Naive thymus-derived CD4-positive, alpha-beta T cell (primary cell): Measurements from ENCODE around the gene JAK1. TPM values are rescaled to one million over a fixed set of nuclear protein-coding genes. Genes with fewer than 3 reads are reported as not detected.

Source experiments
- ATAC-seq: fragments of 150-1000 bp; cut with Tn5 transposase; 2 replicates; pipeline ENCODE4 v1.10.0; 2021; ENCODE audit warnings: mild to moderate bottlenecking, moderate library complexity
- CTCF ChIA-PET: fragments of 350-600 bp; sonication (Branson Sonifier 250); formaldehyde crosslinking; loops from one replicate; lab custom pipeline; 2021; ENCODE audit warnings: antibody characterized with exemption; lab: Charles Lee
- POLR2A ChIA-PET: fragments of 350-600 bp; sonication (Branson Sonifier 250); formaldehyde crosslinking; loops from one replicate; lab custom pipeline; 2021; ENCODE audit warnings: antibody characterized with exemption, inconsistent platforms; lab: Charles Lee
- DNase-seq, 9 donors: peaks; one replicate each; pipeline versions ENCODE4 v3.0.0 to v3.0.0-alpha.2; 2020 to 2022; ENCODE audit warnings: mixed read lengths in 1 of 9
- H3K27ac ChIP-seq: one replicate; pipeline ENCODE4 v1.7.0; 2013; ENCODE audit warnings: mild to moderate bottlenecking, low read depth, low read length, moderate library complexity
- H3K27me3 ChIP-seq, 2 donors: one replicate each; pipeline ENCODE4 v1.7.0; 2013; ENCODE audit warnings: low read length in 2 of 2, mild to moderate bottlenecking in 2 of 2, moderate library complexity in 2 of 2; ENCODE audit not compliant: control insufficient read depth in 2 of 2, insufficient read depth in 2 of 2
- H3K36me3 ChIP-seq, 3 experiments: 1 replicate in 2 of 3; 2 replicates in 1 of 3; pipeline ENCODE4 v1.7.0; 2013; ENCODE audit warnings: low read length in 3 of 3, mild to moderate bottlenecking in 3 of 3, moderate library complexity in 1 of 3; ENCODE audit not compliant: insufficient read depth in 3 of 3, control insufficient read depth in 2 of 3
- H3K4me1 ChIP-seq, 2 donors: one replicate each; pipeline ENCODE4 v1.7.0; 2013; ENCODE audit warnings: low read length in 2 of 2, mild to moderate bottlenecking in 2 of 2, moderate library complexity in 1 of 2; ENCODE audit not compliant: control insufficient read depth in 2 of 2, insufficient read depth in 2 of 2
- H3K4me3 ChIP-seq: 2 replicates; pipeline ENCODE4 v1.7.0; 2013; ENCODE audit warnings: mild to moderate bottlenecking, low read length
- H3K9me3 ChIP-seq, 3 experiments: 1 replicate in 2 of 3; 2 replicates in 1 of 3; pipeline ENCODE4 v1.7.0; 2013; ENCODE audit warnings: low read length in 3 of 3; ENCODE audit not compliant: control insufficient read depth in 2 of 3
- H3K27ac Mint-ChIP-seq, 9 donors: one replicate each; pipeline ENCODE4 v1.8.0; 2020 to 2022; ENCODE audit warnings: mixed read lengths in 9 of 9, mild to moderate bottlenecking in 8 of 9, moderate library complexity in 5 of 9, inconsistent platforms in 2 of 9
- H3K27me3 Mint-ChIP-seq, 5 donors: one replicate each; pipeline ENCODE4 v1.8.0; 2021 to 2022; ENCODE audit warnings: mixed read lengths in 5 of 5, mild to moderate bottlenecking in 1 of 5
- H3K36me3 Mint-ChIP-seq, 5 donors: one replicate each; pipeline ENCODE4 v1.8.0; 2020 to 2022; ENCODE audit warnings: mixed read lengths in 5 of 5, mild to moderate bottlenecking in 3 of 5, inconsistent platforms in 1 of 5
- H3K4me1 Mint-ChIP-seq, 7 donors: one replicate each; pipeline ENCODE4 v1.8.0; 2020 to 2022; ENCODE audit warnings: mixed read lengths in 7 of 7, mild to moderate bottlenecking in 3 of 7, inconsistent platforms in 1 of 7
- H3K4me3 Mint-ChIP-seq, 10 donors: one replicate each; pipeline ENCODE4 v1.8.0; 2020 to 2022; ENCODE audit warnings: mild to moderate bottlenecking in 10 of 10, mixed read lengths in 10 of 10, moderate library complexity in 6 of 10, inconsistent platforms in 2 of 10
- H3K9me3 Mint-ChIP-seq, 11 donors: one replicate each; pipeline ENCODE4 v1.8.0; 2020 to 2022; ENCODE audit warnings: mixed read lengths in 11 of 11, mild to moderate bottlenecking in 4 of 11, inconsistent platforms in 1 of 11, moderate library complexity in 1 of 11
- intact Hi-C, 2 donors: fragments of 100-400 bp; cut with micrococcal nuclease; formaldehyde crosslinking; loops; one replicate each; pipeline ENCODE4 v1.15.1; 2023
- polyA plus RNA-seq, 2 donors: library from polyadenylated mRNA; unstranded; fragments of 300-500 nt; fragmentation: Illumina TruSeq; gene quantifications; one replicate each; pipeline ENCODE4 v1.2.3, GENCODE V29; 2021
- total RNA-seq, 6 experiments: library from RNA in 5 of 6; stranded (reverse) in 5 of 6; gene quantifications; 1 replicate in 5 of 6; 2 replicates in 1 of 6; pipeline ENCODE4 v1.2.3 and lab custom pipeline; 2021 to 2026

The JAK1 gene
- total and polyA plus RNA-seq, 7 experiments from 2014 or later = 197 to 365 (median 265) TPM

GRCh38 chr1:64871256-64871655 is 95.1 kb downstream of the JAK1 start:
- H3K4me1 ChIP-seq = peaks cover 20 to 21% of the 10 kb centered on the region in 2 donors
- no peaks in the 10 kb centered on the region for H3K27me3 ChIP-seq
- Mint-ChIP-seq H3K4me1 (peaks cover 18 to 60% (median 39%) of the 10 kb centered on the region in 7 donors), H3K9me3 (no peaks in the 10 kb centered on the region), H3K27me3 (no peaks in the 10 kb centered on the region), H3K36me3 (peaks cover 43 to 70% (median 49%) of the 10 kb centered on the region in 5 donors), H3K27ac (peak overlapping the region in 6 of 9 donors; percentile 2 to 81 (median 52)), H3K4me3 (no peak overlapping the region)
- ChIA-PET POLR2A (interaction anchor here (1.0 kb wide), 1 partner anchor 8 kb away, joined by 3 read pairs; no protein-coding TSS in a partner anchor), CTCF (interaction anchor here (1.1 kb wide), 1 partner anchor 204 kb away, joined by 3 read pairs; no protein-coding TSS in a partner anchor)
- no peaks in the 10 kb centered on the region for H3K9me3 ChIP-seq
- H3K36me3 ChIP-seq = peaks cover 4 to 91% (median 31%) of the 10 kb centered on the region in 3 experiments
- intact Hi-C loops = no loop called here
- ATAC-seq (no peak), DNase-seq (no peak)
- H3K27ac ChIP-seq = no peak overlapping the region
- no peak overlapping the region for H3K4me3 ChIP-seq

GRCh38 chr1:64867266-64867665 is 99.1 kb downstream of the JAK1 start:
- Histone ChIP-seq H3K27me3 (no peaks in the 10 kb centered on the region), H3K36me3 (peaks cover 5 to 73% (median 18%) of the 10 kb centered on the region in 3 experiments), H3K4me3 (no peak overlapping the region), H3K4me1 (peaks cover 15 to 23% of the 10 kb centered on the region in 2 donors), H3K27ac (no peak overlapping the region), H3K9me3 (no peaks in the 10 kb centered on the region)
- Mint-ChIP-seq H3K9me3 (no peaks in the 10 kb centered on the region), H3K27me3 (no peaks in the 10 kb centered on the region), H3K27ac (peak overlapping the region in 1 of 9 donors; percentile 83), H3K36me3 (peaks cover 25 to 61% (median 45%) of the 10 kb centered on the region in 5 donors), H3K4me3 (no peak overlapping the region), H3K4me1 (peaks cover 27 to 52% (median 32%) of the 10 kb centered on the region in 7 donors)
- intact Hi-C loops = no loop called here
- ChIA-PET CTCF (no interaction called here), POLR2A (interaction anchor here (1.3 to 1.8 kb wide), 2 partner anchors 95 to 98 kb away, joined by 3 to 4 read pairs; no protein-coding TSS in a partner anchor)
- DNase-seq (no peak), ATAC-seq (no peak)

- H3K4me1 Mint-ChIP-seq = peaks cover 25 to 52% (median 31%) of the 10 kb centered on the region in 7 donors
- POLR2A ChIA-PET = interaction anchor here (0.9 to 1.3 kb wide), 2 partner anchors 10 to 99 kb away, joined by 3 read pairs; no protein-coding TSS in a partner anchor
- Histone ChIP-seq H3K27me3 (no peaks in the 10 kb centered on the region), H3K36me3 (peaks cover 5 to 73% (median 18%) of the 10 kb centered on the region in 3 experiments), H3K4me1 (peaks cover 15 to 23% of the 10 kb centered on the region in 2 donors), H3K4me3 (no peak overlapping the region), H3K27ac (no peak overlapping the region), H3K9me3 (no peaks in the 10 kb centered on the region)
- peak overlapping the region in 1 of 9 donors; percentile 36 for H3K27ac Mint-ChIP-seq
- H3K36me3 Mint-ChIP-seq = peaks cover 21 to 61% (median 39%) of the 10 kb centered on the region in 5 donors
- H3K4me3 Mint-ChIP-seq = no peak overlapping the region
- ATAC-seq (no peak), DNase-seq (no peak)
- CTCF ChIA-PET = interaction anchor here (0.6 kb wide), 1 partner anchor 594 kb away, joined by 4 read pairs; no protein-coding TSS in a partner anchor
- no peaks in the 10 kb centered on the region for H3K9me3 Mint-ChIP-seq
- H3K27me3 Mint-ChIP-seq = no peaks in the 10 kb centered on the region
- intact Hi-C loops = no loop called here
Measured at GRCh38 chr1:64866689-64867088, 99.7 kb downstream of the JAK1 start.

GRCh38 chr1:64865105-64865757 is 101.1 kb downstream of the JAK1 start:
- H3K27ac ChIP-seq = no peak overlapping the region
- ChIA-PET CTCF (interaction anchor here (0.8 to 2.0 kb wide), 2 partner anchors 12 to 96 kb away, joined by 3 to 8 read pairs; no protein-coding TSS in a partner anchor), POLR2A (interaction anchor here (1.7 kb wide), 1 partner anchor 96 kb away, joined by 4 read pairs; no protein-coding TSS in a partner anchor)
- Mint-ChIP-seq H3K4me3 (peak overlapping the region in 7 of 10 donors; percentile 3 to 65 (median 30)), H3K36me3 (peaks cover 18 to 59% (median 43%) of the 10 kb centered on the region in 5 donors), H3K27ac (peak overlapping the region; percentile 10 to 87 (median 72)), H3K9me3 (peaks cover 0 to 4% (median 0%) of the 10 kb centered on the region in 11 donors), H3K4me1 (peaks cover 26 to 53% (median 34%) of the 10 kb centered on the region in 7 donors), H3K27me3 (no peaks in the 10 kb centered on the region)
- peaks cover 5 to 70% (median 12%) of the 10 kb centered on the region in 3 experiments for H3K36me3 ChIP-seq
- no peaks in the 10 kb centered on the region for H3K27me3 ChIP-seq
- H3K4me3 ChIP-seq = no peak overlapping the region
- peaks cover 15 to 23% of the 10 kb centered on the region in 2 donors for H3K4me1 ChIP-seq
- no peak for DNase-seq
- ATAC-seq = no peak
- no peaks in the 10 kb centered on the region for H3K9me3 ChIP-seq
- intact Hi-C loops = loop anchor here in 1 of 2 donors (2.0 kb wide), 1 partner anchor 176 kb away; no protein-coding TSS in a partner anchor

GRCh38 chr1:64864018-64864940 is 102.1 kb downstream of the JAK1 start:
- peaks cover 6 to 71% (median 13%) of the 10 kb centered on the region in 3 experiments for H3K36me3 ChIP-seq
- DNase-seq = peak in 8 of 9 donors; percentile 19 to 67 (median 50)
- Mint-ChIP-seq H3K4me1 (peaks cover 29 to 58% (median 39%) of the 10 kb centered on the region in 7 donors), H3K27me3 (no peaks in the 10 kb centered on the region), H3K36me3 (peaks cover 23 to 66% (median 48%) of the 10 kb centered on the region in 5 donors), H3K9me3 (peaks cover 0 to 5% (median 0%) of the 10 kb centered on the region in 11 donors), H3K27ac (peak overlapping the region; percentile 26 to 93 (median 78)), H3K4me3 (peak overlapping the region in 7 of 10 donors; percentile 3 to 65 (median 54))
- ChIA-PET POLR2A (interaction anchor here (0.6 to 1.7 kb wide), 9 partner anchors 8 to 186 kb away, joined by 3 to 6 read pairs (median 3); partner anchors contain the start of gene JAK1), CTCF (interaction anchor here (0.8 to 2.0 kb wide), 2 partner anchors 13 to 97 kb away, joined by 3 to 8 read pairs; no protein-coding TSS in a partner anchor)
- H3K27ac ChIP-seq = peak overlapping the region; percentile 29
- H3K27me3 ChIP-seq = no peaks in the 10 kb centered on the region
- H3K9me3 ChIP-seq = no peaks in the 10 kb centered on the region
- no peak overlapping the region for H3K4me3 ChIP-seq
- peaks cover 15 to 29% of the 10 kb centered on the region in 2 donors for H3K4me1 ChIP-seq
- ATAC-seq = peak; percentile 95
- intact Hi-C loops = loop anchor here (1.0 to 5.0 kb wide), 4 partner anchors 13 to 177 kb away; no protein-coding TSS in a partner anchor
